ENCODE results near the gene MYLK2.

MYLK2 gene

GRCh38 chr20:31858760-31859083 is 39.6 kb downstream of the MYLK2 start:
- peak; percentile 45 for DNase-seq

- DNase-seq = peak; percentile 30
Observed at GRCh38 chr20:31859266-31859997, 40.3 kb downstream of the MYLK2 start.

- no peak for DNase-seq
Observed at GRCh38 chr20:31859998-31860380, 40.8 kb downstream of the MYLK2 start.

GRCh38 chr20:31860390-31861134 is 41.4 kb downstream of the MYLK2 start:
- DNase-seq = peak; percentile 46

- no peak for DNase-seq
Observed at GRCh38 chr20:31861135-31861384, 41.9 kb downstream of the MYLK2 start.

GRCh38 chr20:31861385-31862156 is 42.4 kb downstream of the MYLK2 start:
- DNase-seq = peak; percentile 76

GRCh38 chr20:31862157-31862470 is 43.0 kb downstream of the MYLK2 start:
- DNase-seq = no peak

- no peak for DNase-seq
Observed at GRCh38 chr20:31862506-31862905, 43.4 kb downstream of the MYLK2 start.

GRCh38 chr20:31863296-31864085 is 44.3 kb downstream of the MYLK2 start:
- no peak for DNase-seq

GRCh38 chr20:31864521-31865400 is 45.6 kb downstream of the MYLK2 start:
- DNase-seq = no peak

GRCh38 chr20:31866221-31866620 is 47.1 kb downstream of the MYLK2 start:
- DNase-seq = no peak

GRCh38 chr20:31868853-31869672 is 49.9 kb downstream of the MYLK2 start:
- no peak for DNase-seq

- DNase-seq = no peak
Observed at GRCh38 chr20:31869673-31869941, 50.5 kb downstream of the MYLK2 start.

GRCh38 chr20:31869942-31870725 is 51.0 kb downstream of the MYLK2 start, which contains the start of the genes DUSP15 and TTLL9:
TSS of gene DUSP15 (minus strand) at chr20:31870527. CDS start at chr20:31870337, 190 bp downstream.
TSS of gene TTLL9 (plus strand) at chr20:31870634. CDS start at chr20:31871127, 493 bp downstream.
- peak; percentile 63 for DNase-seq

- DNase-seq = no peak
Observed at GRCh38 chr20:31870726-31871617, 51.8 kb downstream of the MYLK2 start.

GRCh38 chr20:31871618-31871954 is 52.4 kb downstream of the MYLK2 start:
- DNase-seq = no peak

- DNase-seq = no peak
Observed at GRCh38 chr20:31872406-31872805, 53.2 kb downstream of the MYLK2 start.

- DNase-seq = no peak
Observed at GRCh38 chr20:31875671-31876070, 56.5 kb downstream of the MYLK2 start.

GRCh38 chr20:31877684-31878083 is 58.5 kb downstream of the MYLK2 start:
- DNase-seq = no peak

All from right forelimb (tissue), 1 donor.